OCI-LY7 (cell line): ENCODE measurements around the gene UGP2.

Source experiments
- EZH2phosphoT487 ChIP-seq: fragments of 200-600 bp; sonication (generic); IDR thresholded peaks from 2 replicates; pipeline ENCODE4 v1.6.1; 2018; ENCODE audit warnings: low read depth, borderline replicate concordance, mild to moderate bottlenecking, mixed run types, antibody characterized with exemption, low read length, moderate library complexity, mixed read lengths
- TF ChIP-seq, protein P1 (sequence below): fragments of 200-600 bp; sonication (generic); conservative IDR thresholded peaks from 2 replicates; pipeline ENCODE4 v1.5.1; 2014; ENCODE audit warnings: mild to moderate bottlenecking, antibody characterized with exemption, low read length, moderate library complexity, mixed read lengths

DNA sequence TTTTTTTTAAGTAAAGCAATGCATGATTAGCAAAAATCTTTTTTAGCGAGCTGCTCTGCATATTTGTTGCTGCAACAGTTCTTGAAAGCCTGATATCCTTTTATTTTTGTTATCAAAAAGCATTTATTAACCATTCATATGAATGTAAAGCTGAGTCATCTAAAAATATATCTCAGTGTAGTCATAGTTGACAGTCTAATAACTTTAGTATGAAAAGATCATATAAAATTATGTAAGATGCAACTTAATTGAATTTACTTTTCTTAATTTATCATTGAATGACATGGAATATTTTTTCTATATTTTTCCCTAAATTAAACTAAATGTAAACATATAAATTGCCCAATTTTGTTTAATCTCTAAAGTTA, 8.5 kb downstream of the UGP2 start:
- TF ChIP-seq, protein P1, sequence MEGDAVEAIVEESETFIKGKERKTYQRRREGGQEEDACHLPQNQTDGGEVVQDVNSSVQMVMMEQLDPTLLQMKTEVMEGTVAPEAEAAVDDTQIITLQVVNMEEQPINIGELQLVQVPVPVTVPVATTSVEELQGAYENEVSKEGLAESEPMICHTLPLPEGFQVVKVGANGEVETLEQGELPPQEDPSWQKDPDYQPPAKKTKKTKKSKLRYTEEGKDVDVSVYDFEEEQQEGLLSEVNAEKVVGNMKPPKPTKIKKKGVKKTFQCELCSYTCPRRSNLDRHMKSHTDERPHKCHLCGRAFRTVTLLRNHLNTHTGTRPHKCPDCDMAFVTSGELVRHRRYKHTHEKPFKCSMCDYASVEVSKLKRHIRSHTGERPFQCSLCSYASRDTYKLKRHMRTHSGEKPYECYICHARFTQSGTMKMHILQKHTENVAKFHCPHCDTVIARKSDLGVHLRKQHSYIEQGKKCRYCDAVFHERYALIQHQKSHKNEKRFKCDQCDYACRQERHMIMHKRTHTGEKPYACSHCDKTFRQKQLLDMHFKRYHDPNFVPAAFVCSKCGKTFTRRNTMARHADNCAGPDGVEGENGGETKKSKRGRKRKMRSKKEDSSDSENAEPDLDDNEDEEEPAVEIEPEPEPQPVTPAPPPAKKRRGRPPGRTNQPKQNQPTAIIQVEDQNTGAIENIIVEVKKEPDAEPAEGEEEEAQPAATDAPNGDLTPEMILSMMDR: no peak
- no peak for TF ChIP-seq EZH2phosphoT487
